NCI-H2107 treated with DMSO at 0.1 percent for 48 hours (cell line): ENCODE results near the gene C17orf114.
A peak's percentile ranks its signal among the peaks of the same experiment; 100 is the strongest.

Source experiments
- DNase-seq: peaks from one replicate; lab custom pipeline; 2025; ENCODE audit not compliant: unreplicated experiment; lab: John Stamatoyannopoulos, UW

The C17orf114 gene

GRCh38 chr17:4823373-4824089 is 21.4 kb upstream of the C17orf114 start:
- no peak for DNase-seq

GRCh38 chr17:4822835-4823234 is 20.7 kb upstream of the C17orf114 start:
- DNase-seq, result no peak

- no peak for DNase-seq
Measured at GRCh38 chr17:4818276-4818675, 16.1 kb upstream of the C17orf114 start.

GRCh38 chr17:4816826-4817225 is 14.7 kb upstream of the C17orf114 start:
- DNase-seq, result no peak

GRCh38 chr17:4815043-4815675 is 13.0 kb upstream of the C17orf114 start:
- no peak for DNase-seq

GRCh38 chr17:4812690-4813089 is 10.6 kb upstream of the C17orf114 start:
- DNase-seq, result no peak

- DNase-seq, result no peak
Measured at GRCh38 chr17:4811471-4811870, 9.3 kb upstream of the C17orf114 start.

- no peak for DNase-seq
Measured at GRCh38 chr17:4810696-4811290, 8.7 kb upstream of the C17orf114 start.

- DNase-seq, result no peak
Measured at GRCh38 chr17:4808378-4808767, 6.2 kb upstream of the C17orf114 start.

GRCh38 chr17:4807605-4808377 is 5.7 kb upstream of the C17orf114 start:
- no peak for DNase-seq

GRCh38 chr17:4806777-4807604 is 4.9 kb upstream of the C17orf114 start, which contains the start of gene PLD2:
Gene PLD2 (plus strand): TSS chr17:4807152. CDS start chr17:4807773, 621 bp downstream.
- DNase-seq, result no peak

- DNase-seq, result no peak
Measured at GRCh38 chr17:4806456-4806776, 4.3 kb upstream of the C17orf114 start.

GRCh38 chr17:4800462-4801196 is 1.5 kb downstream of the C17orf114 start:
- peak; percentile 4 for DNase-seq

- no peak for DNase-seq
Measured at GRCh38 chr17:4796552-4796920, 5.6 kb downstream of the C17orf114 start.

- DNase-seq, result no peak
Measured at GRCh38 chr17:4795168-4795567, 7.0 kb downstream of the C17orf114 start.

- DNase-seq, result no peak
Measured at GRCh38 chr17:4790705-4791088, 11.4 kb downstream of the C17orf114 start.

GRCh38 chr17:4789951-4790704 is 12.0 kb downstream of the C17orf114 start:
- DNase-seq, result peak; percentile 12

- DNase-seq, result no peak
Measured at GRCh38 chr17:4789701-4789950, 12.5 kb downstream of the C17orf114 start.

- DNase-seq, result no peak
Measured at GRCh38 chr17:4788807-4789700, 13.1 kb downstream of the C17orf114 start, which contains the start of gene GLTPD2. Gene GLTPD2 (plus strand): TSS chr17:4788964. CDS start chr17:4789012, 48 bp downstream.
